GM12873 (cell line): ENCODE data around the gene PACSIN1.

Experiments used
- CTCF ChIP-seq: IDR thresholded peaks from 2 replicates; pipeline ENCODE4 v1.5.1; 2012; ENCODE audit warnings: low read depth, mild to moderate bottlenecking, moderate library complexity, low read length, control low read depth; ENCODE audit not compliant: insufficient read depth; ENCODE audit errors: missing control alignments

Gene PACSIN1

GRCh38 chr6:34425498-34426410 lies 40.1 kb upstream of the PACSIN1 start, which contains the start of gene RPS10:
TSS of gene RPS10 (minus strand) at chr6:34426069. CDS start at chr6:34425221, 848 bp downstream.
- no peak for TF ChIP-seq CTCF

- no peak for TF ChIP-seq CTCF
Observed at GRCh38 chr6:34435916-34436315, 30.0 kb upstream of the PACSIN1 start.

- no peak for TF ChIP-seq CTCF
Observed at GRCh38 chr6:34436803-34437643, 28.9 kb upstream of the PACSIN1 start.

- no peak for TF ChIP-seq CTCF
Observed at GRCh38 chr6:34437644-34437970, 28.3 kb upstream of the PACSIN1 start.

- TF ChIP-seq CTCF = no peak
Observed at GRCh38 chr6:34438705-34439104, 27.2 kb upstream of the PACSIN1 start.

- TF ChIP-seq CTCF = no peak
Observed at GRCh38 chr6:34439442-34439841, 26.4 kb upstream of the PACSIN1 start.

- TF ChIP-seq CTCF = no peak
Observed at GRCh38 chr6:34441526-34441925, 24.4 kb upstream of the PACSIN1 start.
